ENCODE results near the gene PGGT1B. TPM values are rescaled to one million over a fixed set of nuclear protein-coding genes. Genes with fewer than 3 reads are reported as not detected.

The PGGT1B gene
- total and polyA plus RNA-seq, 12 donors = 2.6 to 61.4 (median 29.0) TPM

DNA sequence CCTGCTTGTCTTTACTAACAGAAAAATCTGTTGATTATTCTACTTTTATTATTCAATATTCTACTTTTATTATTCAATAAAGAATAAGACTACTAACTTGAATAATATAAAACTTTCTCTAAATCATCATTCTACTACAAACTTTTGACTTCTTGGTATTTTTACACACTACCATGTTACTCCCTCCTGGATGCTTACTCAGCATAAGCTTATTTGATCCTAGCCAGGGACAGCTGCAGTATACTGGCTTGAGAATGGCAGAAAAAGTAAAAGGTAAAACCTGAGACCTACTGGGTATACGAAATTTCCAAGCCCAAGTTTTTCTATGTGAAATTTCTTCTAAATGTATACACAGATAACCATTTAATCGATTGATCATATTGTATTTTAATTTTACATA, 26.1 kb downstream of the PGGT1B start:
- no peak overlapping the region for H3K27ac ChIP-seq
- H3K4me1 ChIP-seq (replicated peaks in 1 of 2) = peaks cover 0 to 3% of the 10 kb centered on the region in 2 donors
- no peaks in the 10 kb centered on the region for H3K27me3 ChIP-seq
- TF ChIP-seq, protein P1, sequence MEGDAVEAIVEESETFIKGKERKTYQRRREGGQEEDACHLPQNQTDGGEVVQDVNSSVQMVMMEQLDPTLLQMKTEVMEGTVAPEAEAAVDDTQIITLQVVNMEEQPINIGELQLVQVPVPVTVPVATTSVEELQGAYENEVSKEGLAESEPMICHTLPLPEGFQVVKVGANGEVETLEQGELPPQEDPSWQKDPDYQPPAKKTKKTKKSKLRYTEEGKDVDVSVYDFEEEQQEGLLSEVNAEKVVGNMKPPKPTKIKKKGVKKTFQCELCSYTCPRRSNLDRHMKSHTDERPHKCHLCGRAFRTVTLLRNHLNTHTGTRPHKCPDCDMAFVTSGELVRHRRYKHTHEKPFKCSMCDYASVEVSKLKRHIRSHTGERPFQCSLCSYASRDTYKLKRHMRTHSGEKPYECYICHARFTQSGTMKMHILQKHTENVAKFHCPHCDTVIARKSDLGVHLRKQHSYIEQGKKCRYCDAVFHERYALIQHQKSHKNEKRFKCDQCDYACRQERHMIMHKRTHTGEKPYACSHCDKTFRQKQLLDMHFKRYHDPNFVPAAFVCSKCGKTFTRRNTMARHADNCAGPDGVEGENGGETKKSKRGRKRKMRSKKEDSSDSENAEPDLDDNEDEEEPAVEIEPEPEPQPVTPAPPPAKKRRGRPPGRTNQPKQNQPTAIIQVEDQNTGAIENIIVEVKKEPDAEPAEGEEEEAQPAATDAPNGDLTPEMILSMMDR (IDR thresholded peaks at IDR 0.05) = no peak
- no peak for TF ChIP-seq POLR2A (IDR thresholded peaks at IDR 0.05)
- peaks cover 0 to 28% of the 10 kb centered on the region in 2 donors for H3K36me3 ChIP-seq (replicated peaks in 1 of 2)
- intact Hi-C loops (cut with DNase I) = no loop called here
- DNase-seq = no peak
- no peak overlapping the region for H3K4me3 ChIP-seq
- WGBS, 4 donors = 92 to 95% (median 93%) methylated on average over 2 of the region's 2 CpGs
- no peaks in the 10 kb centered on the region for H3K9me3 ChIP-seq (replicated peaks in 1 of 3)

DNA sequence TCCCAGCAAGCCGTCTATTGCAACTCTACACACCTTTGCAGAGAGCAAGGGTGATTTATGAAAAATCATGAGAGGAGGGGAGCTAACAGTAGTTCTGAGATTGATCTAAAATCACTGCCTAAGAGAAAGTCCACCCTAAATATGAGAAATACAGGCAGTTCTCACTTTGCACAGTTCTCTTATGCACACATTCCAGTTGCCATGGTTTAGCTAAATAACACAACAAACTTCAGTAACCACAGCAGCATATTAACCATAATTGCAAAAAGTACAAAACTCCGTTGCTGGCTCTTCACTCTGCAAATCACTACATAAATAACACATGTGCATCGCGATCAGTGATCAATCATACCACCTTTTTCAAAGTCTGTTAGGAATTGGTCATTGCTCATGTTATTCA, 31.1 kb downstream of the PGGT1B start:
- intact Hi-C loops (cut with DNase I) = no loop called here
- H3K4me3 ChIP-seq = no peak overlapping the region
- no peaks in the 10 kb centered on the region for H3K9me3 ChIP-seq (replicated peaks in 1 of 3)
- DNase-seq = no peak
- WGBS, 4 donors = 89 to 92% (median 91%) methylated on average over 4 of the region's 4 CpGs
- H3K4me1 ChIP-seq (replicated peaks in 1 of 2) = no peaks in the 10 kb centered on the region
- TF ChIP-seq POLR2A (IDR thresholded peaks at IDR 0.05) = no peak
- TF ChIP-seq, protein P1 (IDR thresholded peaks at IDR 0.05) = no peak
- H3K27ac ChIP-seq = no peak overlapping the region
- peaks cover 0 to 9% of the 10 kb centered on the region in 2 donors for H3K36me3 ChIP-seq (replicated peaks in 1 of 2)
- no peaks in the 10 kb centered on the region for H3K27me3 ChIP-seq

DNA sequence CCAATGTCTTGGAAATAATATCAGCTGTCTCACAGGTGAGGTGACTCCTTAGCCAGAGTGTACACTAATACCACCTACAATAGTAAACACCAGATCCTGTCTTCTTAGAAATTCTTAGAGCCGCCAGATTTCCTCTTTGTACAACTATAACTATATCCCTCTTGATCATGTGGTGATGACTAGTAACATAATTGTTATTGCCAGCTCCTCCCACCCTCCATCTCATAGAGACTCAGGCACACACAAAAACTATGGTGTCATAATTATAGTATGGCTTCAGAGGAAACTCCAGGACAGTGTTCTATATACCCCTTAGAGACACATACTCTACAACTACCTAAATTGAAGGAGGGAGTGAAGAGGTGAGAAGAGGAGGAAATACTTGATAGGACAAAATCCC, 33.1 kb downstream of the PGGT1B start:
- no peaks in the 10 kb centered on the region for H3K9me3 ChIP-seq (replicated peaks in 1 of 3)
- DNase-seq = no peak
- H3K36me3 ChIP-seq (replicated peaks in 1 of 2) = peaks cover 0 to 9% of the 10 kb centered on the region in 2 donors
- H3K4me1 ChIP-seq (replicated peaks in 1 of 2) = no peaks in the 10 kb centered on the region
- H3K27me3 ChIP-seq = no peaks in the 10 kb centered on the region
- H3K27ac ChIP-seq = no peak overlapping the region
- intact Hi-C loops (cut with DNase I) = no loop called here
- no peak overlapping the region for H3K4me3 ChIP-seq
- TF ChIP-seq, protein P1 (IDR thresholded peaks at IDR 0.05) = no peak
- no peak for TF ChIP-seq POLR2A (IDR thresholded peaks at IDR 0.05)
- WGBS, 4 donors = 93 to 100% (median 97%) methylated on average over 1 of the region's 1 CpG

DNA sequence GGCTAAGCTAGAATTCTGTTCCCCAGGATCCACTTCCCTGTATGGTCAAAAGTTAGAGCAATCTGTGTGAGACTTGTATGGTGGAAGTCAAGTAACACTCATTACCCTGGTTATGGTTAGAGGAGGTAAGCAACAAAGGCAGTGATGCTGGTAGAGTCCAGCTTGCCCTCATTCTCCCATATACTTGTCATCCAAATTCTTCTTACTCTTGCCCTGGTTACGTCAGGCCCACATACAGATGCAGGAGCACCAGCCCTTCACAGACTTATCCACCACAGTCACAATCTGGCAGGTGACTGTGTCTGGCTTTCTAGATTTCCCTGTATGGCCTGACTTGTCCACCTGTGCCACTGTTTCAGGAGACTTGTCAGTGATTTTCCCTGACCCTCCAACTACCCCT, 35.4 kb downstream of the PGGT1B start:
- Histone ChIP-seq H3K27me3 (no peaks in the 10 kb centered on the region), H3K27ac (no peak overlapping the region), H3K9me3 (replicated peaks in 1 of 3) (no peaks in the 10 kb centered on the region), H3K4me3 (no peak overlapping the region), H3K4me1 (replicated peaks in 1 of 2) (no peaks in the 10 kb centered on the region), H3K36me3 (replicated peaks in 1 of 2) (peaks cover 0 to 12% of the 10 kb centered on the region in 2 donors)
- TF ChIP-seq POLR2A (IDR thresholded peaks at IDR 0.05) = no peak
- no peak for DNase-seq
- intact Hi-C loops (cut with DNase I) = no loop called here
- 94 to 100% (median 98%) methylated on average over 1 of the region's 1 CpG for WGBS, 4 donors

DNA sequence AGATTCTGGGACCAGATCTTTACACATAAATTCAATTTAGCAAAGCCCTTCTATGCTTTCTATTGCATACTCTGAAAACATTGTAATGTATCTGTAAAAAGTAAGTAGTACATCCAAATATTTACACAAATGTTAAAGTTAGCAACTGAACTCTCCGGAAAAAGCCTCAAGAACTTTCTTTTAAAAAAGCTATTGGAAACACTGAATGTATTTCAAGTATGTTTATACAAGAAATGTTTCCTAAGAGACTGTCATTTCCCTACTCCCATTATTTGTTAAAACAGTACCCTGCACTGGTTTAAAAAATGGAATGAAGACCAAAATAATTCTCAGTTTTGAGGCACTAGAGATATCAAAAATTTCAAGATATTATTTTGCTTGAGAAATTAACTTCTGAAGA, 48.1 kb downstream of the PGGT1B start:
- Histone ChIP-seq H3K36me3 (replicated peaks in 1 of 2) (peaks cover 0 to 8% of the 10 kb centered on the region in 2 donors), H3K9me3 (replicated peaks in 1 of 3) (no peaks in the 10 kb centered on the region), H3K4me1 (replicated peaks in 1 of 2) (no peaks in the 10 kb centered on the region), H3K27ac (no peak overlapping the region), H3K27me3 (no peaks in the 10 kb centered on the region), H3K4me3 (no peak overlapping the region)
- DNase-seq = no peak
- WGBS, 4 donors = 81 to 91% (median 85%) methylated on average over 1 of the region's 1 CpG
- intact Hi-C loops (cut with DNase I) = no loop called here
- TF ChIP-seq, protein P1 (IDR thresholded peaks at IDR 0.05) = no peak
- no peak for TF ChIP-seq POLR2A (IDR thresholded peaks at IDR 0.05)
